T-helper 2 cell (primary cell): ENCODE data around the gene CNTNAP2.
A peak's percentile ranks its signal among the peaks of the same experiment; 100 is the strongest.

Source experiments
- DNase-seq, 5 experiments: peaks; one replicate each; pipeline versions ENCODE4 v3.0.0 to v3.0.0-alpha.2; 2012 to 2022

CNTNAP2 gene

DNA sequence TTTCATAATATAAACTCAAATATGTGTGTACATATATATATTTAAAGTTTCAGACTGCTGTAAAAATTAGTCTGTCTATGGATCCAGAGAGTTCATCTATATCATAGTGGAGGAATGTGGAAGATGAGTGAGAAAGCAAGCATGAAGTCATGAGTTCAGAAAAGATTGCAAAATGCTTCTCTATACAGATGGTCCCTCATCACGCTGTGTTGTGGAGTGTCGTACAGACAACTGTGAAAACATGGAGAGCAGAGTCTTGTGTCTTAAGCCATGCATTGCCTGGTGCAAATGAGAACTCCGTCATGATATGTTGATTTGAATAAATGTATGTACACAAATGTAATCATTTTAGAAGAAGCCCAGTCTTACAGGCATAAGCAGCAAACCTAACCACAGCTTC, 316.9 kb downstream of the CNTNAP2 start:
- DNase-seq: no peak

DNA sequence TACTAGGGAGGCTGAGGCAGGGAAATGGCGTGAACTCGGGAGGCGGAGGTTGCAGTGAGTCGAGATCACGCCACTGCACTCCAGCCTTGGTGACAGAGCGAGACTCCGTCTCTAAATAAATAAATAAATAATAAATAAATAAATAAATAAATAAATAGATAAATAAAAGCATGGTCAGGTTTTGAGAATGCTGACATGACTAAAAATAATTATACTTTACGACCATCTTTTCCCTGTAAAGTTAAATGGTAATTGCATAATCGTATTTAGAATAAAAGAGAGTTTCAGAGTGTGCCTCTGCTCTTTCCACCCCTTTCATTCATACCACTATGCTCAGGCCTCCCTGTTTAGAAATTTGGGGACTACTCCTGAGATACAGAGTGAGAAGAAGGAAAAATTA, 326.5 kb downstream of the CNTNAP2 start:
- no peak for DNase-seq

DNA sequence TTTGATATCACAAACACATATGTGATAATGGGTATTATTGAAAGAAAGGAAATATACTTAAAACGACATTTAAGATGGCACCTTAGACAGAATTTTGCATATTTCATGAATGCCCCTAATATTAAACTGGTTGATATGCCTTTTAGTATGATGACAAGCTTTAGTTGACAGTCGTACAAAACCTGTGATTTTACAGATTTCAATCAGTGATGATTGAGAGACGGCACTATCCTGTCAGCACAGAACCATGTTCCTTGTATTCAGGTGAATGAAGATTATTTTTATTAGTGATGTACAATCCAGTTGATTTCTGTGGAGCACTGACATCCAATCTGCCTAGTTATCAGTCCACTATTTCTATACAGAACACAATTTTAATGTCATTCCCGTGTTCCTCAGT, 333.0 kb downstream of the CNTNAP2 start:
- DNase-seq: no peak

DNA sequence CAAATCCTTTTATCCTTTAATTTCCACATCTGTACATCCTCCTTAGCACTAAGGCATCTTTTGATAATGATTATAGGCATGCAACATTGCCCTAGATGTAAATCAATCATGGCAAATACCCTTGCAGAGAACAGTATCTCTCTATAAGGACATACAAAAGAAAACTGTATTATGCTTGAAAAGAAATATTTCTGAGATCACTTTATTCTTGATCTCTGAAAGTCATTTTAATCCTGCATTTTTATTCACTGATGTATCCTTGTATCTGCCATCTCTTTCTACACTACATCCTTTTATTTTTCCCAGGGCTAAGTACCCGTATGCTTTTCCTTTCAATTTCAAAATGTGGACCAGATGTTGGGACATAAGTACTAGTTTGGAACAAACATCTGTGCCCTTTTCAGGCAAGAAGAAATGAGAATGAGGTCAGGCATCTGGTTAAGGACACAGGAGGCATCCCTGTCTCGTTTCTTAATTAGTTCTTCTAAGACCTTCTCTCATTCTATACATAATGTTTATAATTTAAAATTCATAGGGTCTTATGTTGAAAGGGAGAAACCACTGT, 338.6 kb downstream of the CNTNAP2 start:
- DNase-seq: no peak

DNA sequence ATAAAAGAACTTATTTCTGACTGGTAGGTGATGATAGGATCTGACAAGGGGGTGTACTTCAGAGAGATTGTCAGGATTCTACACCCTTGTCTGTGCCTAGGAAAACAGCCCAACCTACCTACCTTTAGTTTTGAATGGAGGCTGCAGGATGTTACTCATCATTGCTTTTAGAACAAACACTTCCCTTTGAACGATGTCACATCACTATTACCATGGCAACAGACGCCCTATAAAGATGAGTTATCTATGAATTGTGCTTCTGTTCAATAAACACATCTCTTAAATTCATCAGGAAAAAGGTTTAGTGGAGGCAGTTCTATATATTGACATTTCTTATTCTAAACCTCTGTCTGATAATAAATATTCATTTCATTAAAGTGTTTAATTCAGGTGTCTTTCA, 362.4 kb downstream of the CNTNAP2 start:
- no peak for DNase-seq

DNA sequence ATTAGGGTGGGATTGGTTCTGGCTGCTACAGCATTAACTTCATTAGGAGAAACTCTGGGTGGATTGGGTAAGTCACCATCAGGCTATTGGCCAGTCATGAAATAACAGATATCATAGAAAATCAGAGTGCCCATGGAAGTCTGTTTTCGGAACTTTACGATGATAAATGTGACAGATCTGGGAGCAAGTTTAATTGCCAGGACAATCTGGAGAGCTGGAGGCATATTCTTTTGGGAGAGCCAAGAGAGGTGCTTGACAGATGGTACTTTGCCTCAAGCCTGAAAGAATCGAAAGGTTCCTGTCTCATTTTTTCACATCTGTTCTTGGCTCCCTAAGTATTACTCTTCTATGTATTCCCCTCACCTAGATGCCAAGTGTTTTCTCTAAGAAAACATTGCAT, 369.9 kb downstream of the CNTNAP2 start:
- DNase-seq: no peak

DNA sequence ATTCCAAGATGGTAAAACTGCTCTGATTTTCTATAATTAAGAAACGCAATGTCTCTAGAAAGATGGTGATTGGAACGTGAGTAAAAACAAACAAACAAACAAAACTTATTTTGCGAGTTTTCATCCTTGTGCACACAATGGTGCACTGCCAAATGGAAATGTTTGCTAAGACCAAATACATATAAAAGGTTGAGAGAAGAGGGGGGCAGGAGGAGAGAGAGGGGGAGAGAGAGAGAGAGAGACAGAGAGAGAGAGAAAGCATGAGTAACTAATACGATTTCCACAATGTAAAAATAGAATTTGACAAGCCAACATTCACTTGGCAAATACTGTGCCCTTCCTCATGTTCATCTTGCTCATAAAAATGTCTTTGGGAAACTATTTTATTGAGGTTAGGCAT, 375.4 kb downstream of the CNTNAP2 start:
- no peak for DNase-seq

DNA sequence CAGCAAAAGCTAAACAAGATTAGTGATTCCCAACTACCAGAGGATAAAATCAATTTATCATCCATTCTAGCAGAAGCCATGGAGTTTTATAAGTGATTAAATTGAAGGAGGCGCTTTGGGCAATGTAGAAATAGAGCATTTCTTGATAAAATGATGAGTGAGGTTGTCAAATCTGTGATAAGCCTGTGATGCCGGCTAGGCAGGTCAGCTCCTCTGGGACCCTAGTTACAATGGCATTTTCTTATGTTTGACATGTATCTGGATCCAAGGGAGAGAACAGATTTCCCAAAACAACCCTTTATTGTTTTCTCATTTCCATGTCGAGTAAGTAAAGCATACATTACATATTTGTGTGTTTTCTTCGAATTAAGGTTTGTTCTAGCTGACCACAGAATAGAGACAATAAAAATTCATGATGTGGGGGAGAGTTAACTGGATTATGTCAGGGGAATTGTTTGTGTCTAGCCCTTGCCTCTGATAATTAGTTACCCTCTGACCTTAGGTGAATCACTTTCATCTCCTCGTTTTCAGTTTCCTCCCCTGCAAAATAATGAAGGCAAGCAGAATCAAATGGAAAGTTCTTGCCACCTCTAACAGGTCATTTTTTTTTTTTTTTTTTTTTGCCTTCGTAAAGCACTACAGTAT, 378.5 kb downstream of the CNTNAP2 start:
- no peak for DNase-seq

DNA sequence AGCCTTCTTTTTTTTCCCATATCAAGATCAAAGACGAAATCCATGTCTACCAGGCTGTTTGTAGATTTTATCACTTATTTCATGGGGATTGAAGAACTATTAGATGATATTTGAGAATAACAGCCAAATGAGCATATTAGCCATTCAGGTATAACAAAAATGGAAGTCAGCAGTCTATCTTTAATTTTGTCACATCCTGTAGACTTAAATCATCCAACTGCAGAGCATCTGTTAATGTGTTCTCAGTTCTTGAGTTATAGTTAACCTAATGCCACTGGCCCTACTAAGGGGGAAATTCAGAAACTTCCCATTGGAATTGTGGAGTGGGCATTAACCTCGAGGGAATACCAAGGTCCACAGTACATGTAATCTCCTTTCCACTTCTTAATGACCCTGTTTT, 380.1 kb downstream of the CNTNAP2 start:
- DNase-seq: no peak

DNA sequence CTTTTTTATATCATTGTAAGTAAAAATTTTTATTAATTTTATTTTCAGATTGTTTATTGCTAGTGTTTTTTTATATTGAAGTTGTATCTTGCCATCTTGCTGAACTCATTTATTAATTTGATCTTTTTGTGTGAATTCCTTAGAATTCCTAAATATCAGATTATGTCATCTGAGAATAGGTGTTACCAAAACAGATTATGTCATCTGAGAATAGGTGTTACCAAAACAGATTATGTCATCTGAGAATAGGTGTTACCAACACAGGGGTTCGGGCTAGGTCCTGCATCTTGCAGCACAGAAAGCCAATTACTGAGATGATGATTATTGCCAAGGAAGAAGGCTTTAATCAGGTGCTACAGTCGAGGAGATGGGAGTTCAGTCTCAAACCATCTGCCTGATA, 383.4 kb downstream of the CNTNAP2 start:
- DNase-seq: no peak

DNA sequence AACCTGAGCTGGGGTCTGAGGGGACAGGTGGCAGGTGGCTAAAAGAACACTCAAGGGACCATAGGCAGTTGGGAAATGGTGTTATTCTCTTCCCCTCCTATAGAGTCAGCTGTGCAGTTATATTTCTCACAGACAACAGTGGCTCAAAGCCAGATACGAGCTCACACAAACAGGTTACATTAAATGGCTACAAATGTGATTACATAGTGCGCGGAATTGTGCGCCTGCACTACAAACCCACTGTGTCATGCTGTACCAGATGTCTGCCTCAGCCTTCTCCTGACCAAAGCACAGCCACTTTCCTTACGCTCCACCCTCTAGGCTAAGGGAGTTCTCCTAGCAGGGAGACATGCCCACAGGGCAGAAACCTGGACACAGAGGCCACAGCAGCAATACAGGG, 387.2 kb downstream of the CNTNAP2 start:
- DNase-seq: peak in 1 of 5 experiments; percentile 1

DNA sequence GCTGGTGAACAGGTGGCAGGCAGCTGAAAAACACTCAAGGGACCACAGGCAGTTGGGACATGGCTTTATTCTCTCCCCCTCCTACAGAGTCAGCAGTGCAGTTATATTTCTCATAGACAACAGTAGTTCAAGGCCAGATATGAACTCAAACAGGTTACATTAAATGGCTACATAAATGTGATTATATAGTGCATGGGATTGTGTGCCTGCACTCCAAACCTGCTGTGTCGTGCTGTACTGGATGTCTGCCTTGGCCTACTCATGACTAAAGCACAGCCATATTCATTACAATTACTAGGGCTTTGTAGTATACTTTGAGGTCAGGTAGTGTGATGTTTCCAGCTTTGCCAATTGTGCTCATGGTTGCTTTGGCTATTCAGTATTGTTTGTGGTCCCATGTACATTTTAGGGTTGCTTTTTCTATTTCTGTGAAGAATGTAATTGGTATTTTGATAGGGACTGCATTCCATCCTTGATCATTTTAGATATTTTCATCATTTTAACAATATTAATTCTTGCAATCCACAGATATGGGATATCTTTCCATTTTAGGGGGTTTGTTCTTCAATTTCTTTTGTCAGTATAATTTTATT, 393.6 kb downstream of the CNTNAP2 start:
- DNase-seq: peak in 1 of 5 experiments; percentile 14

DNA sequence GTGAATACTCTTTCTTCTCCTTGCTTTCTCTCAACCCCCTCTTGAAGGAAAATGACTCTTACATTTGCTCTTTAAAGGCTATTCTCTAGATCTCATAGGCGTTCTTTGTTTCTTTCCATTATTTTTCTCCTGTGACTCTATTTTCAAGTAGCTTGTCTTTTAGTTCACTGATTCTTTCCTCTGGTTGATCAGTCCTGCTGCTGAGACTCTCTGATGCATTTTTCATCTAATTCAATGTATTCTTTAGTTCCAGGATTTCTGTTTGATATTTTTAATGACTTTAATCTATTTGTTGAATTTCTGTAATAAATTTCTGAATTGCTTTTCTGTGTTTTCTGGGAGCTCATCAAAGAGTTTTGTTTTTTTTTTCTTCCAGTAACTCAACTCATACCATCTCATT, 397.7 kb downstream of the CNTNAP2 start:
- DNase-seq: no peak

DNA sequence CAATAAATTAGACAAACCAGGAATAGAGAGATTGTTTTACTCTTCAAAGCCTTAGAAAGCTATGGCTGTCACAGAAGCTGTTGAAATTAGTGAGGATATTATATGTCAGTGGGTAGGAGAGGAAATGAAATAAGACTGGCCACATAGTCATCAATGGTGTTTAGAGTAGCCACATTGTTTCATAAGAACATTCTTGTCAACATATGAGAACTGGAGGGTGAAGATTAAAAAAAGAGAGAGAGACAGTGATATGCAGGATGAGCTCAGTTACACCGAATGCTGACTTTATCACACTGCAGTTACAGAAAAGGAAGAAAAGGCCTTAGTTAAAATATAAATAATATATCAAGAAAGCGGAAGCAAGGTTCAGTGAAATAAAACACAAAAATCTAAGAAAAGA, 412.0 kb downstream of the CNTNAP2 start:
- no peak for DNase-seq

DNA sequence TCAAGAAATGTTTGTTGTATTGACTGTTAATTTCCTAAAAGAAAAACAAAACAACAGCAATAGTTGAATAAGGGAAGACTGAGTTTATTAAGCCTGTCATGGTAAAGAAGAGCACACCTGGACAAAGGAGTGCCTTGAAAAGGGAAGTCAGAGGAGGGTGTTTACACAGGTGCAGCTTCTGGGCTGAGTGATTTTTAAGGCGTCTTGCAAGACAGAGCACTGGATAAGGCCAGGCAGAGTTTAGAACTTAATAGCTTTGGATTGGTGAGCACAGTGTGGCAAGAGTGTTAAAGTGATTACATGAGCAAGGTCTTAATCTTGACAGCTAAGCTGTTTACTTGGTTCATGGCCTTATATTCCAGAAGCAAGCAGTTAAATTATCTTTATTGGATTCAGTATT, 423.2 kb downstream of the CNTNAP2 start:
- no peak for DNase-seq

DNA sequence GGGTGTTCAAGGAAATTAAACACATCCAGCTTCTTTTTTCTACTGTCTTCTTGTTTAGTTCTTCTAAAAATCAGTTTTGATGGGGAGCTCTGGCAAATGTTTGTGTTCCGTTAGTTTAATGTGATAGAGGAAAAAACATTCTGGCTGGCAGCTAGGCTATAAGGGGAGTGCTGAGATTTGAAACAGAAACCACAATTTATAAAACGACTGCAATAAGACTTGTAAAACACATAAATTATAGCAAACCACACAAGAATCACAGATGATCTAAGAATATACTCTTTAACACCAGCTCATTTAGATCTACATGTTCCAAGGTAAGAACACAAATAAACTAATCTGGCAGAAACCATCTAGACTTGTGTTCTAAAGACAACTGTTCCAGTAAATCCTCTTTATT, 425.5 kb downstream of the CNTNAP2 start:
- no peak for DNase-seq

DNA sequence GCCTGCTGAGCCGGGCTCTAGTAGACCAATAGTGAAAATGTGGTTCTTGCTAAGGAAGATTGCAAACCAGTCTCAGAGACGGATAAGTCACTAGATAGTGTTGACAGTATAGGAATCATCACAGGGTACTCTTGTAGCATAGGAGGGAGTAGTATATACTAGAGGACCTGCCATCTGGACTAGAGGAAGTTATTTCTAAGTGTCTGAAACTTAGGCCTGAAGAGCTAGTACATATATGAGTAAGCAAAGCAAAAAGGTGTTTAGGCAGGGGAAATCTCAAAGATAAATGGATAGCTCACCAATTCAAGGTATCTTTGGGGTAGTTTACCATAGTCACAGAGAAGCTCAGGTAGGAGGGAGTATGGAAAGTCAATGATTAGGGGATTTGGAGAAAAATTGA, 428.1 kb downstream of the CNTNAP2 start:
- no peak for DNase-seq

DNA sequence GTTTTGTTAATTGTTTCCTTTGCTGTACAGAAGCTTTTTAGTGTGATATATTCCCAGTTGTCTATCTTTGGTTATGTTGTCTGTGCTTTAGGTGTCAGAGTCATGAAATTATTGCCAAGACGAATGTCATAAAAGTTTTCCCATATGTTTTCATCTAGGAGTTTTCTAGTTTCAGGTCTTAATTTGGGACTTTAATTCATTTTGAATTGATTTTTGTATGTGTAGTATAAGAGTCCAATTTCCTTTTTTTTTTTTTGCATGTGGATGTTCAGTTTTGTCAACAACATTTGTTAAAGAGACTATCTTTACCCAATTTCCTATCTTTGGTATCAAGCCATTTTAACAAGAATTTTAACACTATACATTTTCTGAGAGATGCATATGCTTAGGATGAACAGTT, 432.2 kb downstream of the CNTNAP2 start:
- no peak for DNase-seq

DNA sequence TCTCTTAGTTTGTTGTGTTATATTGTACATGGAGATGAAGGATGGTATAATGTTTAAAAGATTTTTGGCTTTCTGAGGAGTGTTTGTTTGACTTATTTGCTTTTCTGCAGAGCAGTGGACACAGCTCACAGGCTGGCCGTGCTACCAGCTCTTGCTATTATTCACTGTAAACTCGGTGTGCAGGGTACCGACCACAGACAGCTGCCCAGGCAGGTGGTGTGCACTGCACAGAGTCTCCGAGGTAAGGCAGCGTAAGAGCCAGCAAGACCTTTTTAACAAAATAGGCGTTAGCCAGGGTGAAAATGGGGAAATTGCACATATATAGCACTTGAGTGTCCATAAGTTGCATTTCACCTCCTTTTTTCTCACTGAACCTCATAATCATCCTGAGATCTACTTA, 438.0 kb downstream of the CNTNAP2 start:
- DNase-seq: no peak

DNA sequence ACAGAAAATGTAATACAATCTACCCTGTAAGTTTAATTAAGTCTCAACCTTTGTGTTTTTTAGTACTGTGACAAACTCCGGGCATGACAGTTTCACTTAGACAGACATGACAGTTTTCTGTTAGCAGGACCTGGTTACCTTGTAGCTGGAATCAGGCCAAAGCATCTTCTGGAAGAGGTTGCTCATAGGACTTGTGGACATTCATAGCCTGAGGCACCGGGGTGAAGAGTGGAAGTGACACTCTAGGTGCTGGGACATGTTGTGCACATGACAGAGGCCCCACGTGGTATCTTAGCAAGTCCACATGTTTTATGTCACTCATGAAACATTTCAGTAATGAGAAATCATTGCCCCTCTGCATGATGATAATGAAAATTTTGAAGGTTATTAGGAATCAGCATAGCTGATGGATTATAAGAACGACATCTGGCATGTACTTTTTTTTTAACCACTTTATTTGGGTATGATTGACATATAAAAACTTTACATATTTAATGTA, 441.4 kb downstream of the CNTNAP2 start:
- no peak for DNase-seq

DNA sequence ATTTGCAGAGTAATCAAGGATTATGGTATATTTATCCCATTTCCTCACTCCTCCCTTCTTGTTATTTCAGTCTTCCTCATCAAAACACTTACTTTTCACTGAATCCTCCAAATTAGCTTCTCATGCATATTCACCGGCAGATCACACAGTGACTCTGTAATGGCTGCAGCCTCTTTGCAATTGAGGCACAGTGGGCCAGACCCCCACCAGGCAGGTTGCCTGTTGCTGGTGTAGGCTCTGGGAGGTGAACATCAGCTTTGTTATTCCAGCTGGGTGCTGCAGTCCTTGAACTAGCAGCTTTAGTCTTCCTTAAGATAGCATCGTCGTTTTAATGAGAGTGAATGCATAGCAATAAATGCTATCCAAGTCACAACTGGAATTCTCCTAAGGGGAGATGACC, 449.3 kb downstream of the CNTNAP2 start:
- DNase-seq: no peak

DNA sequence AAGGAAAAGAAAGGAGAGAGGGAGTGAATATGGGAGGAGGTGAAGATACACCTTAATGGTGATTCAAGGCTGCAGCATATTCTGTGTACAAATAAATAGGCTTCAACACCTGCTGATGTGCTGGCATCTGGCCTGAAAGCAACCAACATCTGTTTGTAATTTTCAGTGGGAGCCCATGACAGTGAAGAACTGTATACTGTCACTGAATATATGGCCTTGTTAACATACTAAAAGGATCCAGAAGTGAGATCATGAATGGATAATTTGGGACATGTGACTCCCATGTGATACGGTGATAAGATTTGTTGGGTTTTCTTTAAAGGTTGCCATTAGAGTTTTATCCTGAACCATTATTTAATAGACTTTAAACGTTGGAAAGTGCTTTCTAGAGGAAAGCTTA, 459.3 kb downstream of the CNTNAP2 start:
- DNase-seq: no peak

DNA sequence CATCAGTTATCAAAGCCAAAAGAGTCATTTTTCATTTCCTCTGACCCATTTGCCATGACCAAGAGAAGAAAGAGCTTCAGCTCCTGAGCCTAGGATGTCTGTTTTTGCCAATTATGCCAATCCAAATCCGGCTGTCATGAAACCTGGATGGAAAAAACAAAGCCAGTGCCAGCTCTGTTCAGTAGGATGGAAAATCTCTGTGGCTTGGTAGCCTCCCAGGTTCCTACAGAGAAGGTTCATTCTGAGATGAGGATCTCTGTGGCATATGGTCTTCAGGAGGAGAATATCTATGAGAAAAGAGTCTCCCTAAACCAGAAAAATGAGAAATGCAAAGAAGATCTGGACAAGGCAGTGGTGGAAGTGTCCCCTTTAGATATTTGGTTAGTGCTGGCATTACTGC, 475.4 kb downstream of the CNTNAP2 start:
- DNase-seq: no peak

DNA sequence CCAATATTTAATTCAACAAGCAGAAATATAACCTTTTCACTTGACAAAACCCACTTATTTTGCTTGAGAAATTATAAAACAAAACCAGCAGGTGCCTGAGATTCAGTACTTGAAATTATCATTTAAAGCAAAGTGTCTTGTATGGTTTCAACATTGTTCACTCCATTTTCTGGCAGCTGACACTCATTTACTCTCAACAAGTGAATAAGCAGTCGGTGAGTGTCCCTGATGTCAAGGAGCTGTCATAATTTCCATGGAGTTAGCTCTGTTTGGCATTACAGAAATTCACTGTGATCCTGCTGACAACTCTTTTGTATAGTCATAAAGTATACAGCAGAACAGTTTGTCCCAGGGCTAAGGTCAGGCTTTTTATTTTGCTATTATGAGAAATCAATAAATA, 490.0 kb downstream of the CNTNAP2 start:
- no peak for DNase-seq

DNA sequence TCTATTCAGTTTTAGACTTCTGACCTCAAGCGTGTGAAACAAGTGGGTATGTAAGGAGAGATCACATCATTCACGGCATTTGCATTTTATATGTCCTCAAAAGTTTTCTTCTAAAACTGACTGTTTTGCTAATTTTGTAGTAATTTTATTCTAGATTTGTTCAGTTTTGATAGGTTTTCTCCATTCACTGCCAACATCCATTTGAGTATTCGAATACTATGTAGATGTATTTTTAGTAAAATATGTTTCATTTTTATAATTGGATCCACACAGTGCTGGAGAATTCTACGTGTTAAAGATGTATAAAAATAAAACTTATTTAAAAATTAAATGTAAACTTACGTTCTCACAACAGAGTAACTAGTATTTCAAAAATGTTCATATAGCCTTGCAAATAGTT, 503.0 kb downstream of the CNTNAP2 start:
- DNase-seq: no peak
